K562 (cell line): Measurements from ENCODE around the gene UVRAG. TPM values are rescaled to one million over a fixed set of nuclear protein-coding genes. Genes with fewer than 3 reads are reported as not detected.
"Not testable (repeated sequence)": the region's sequence is repeated elsewhere in the genome, so short reads cannot be mapped to it uniquely, and the experiment has no call there.

Source experiments
- ATAC-seq: fragments of 200-7000 bp; cut with Tn5 transposase; 3 replicates; pipeline ENCODE4 v1.9.1; 2020; ENCODE audit warnings: moderate library complexity
- BruUV-seq: library from RNA; stranded (reverse); fragments of 400-500 nt; replicated peaks from 2 replicates; lab custom pipeline; 2021; lab: Mats Ljungman, UMichigan
- CTCF ChIA-PET: fragments of 300-600 bp; formaldehyde crosslinking; extraction: SDS; loops from one replicate; lab custom pipeline; 2021; ENCODE audit warnings: low intra/inter-chr PET ratio; lab: Yijun Ruan, JAX
- POLR2A ChIA-PET: fragments of 300-600, 350-650 bp; sonication (Branson Sonifier 250); formaldehyde crosslinking; extraction: SDS; loops from one replicate; lab custom pipeline; 2021; ENCODE audit warnings: antibody characterized with exemption, inconsistent platforms; lab: Yijun Ruan, JAX
- DNase-seq, 4 experiments: peaks; one replicate each; pipeline versions ENCODE4 v3.0.0 to v3.0.0-alpha.2; 2011 to 2018; ENCODE audit warnings: low spot score in 3 of 4, mixed read lengths in 3 of 4; ENCODE audit errors: extremely low read depth in 1 of 4
- FAIRE-seq: peaks from 2 replicates; lab custom pipeline; 2011; peaks lifted over from hg19 to GRCh38; lab: Jason Lieb, UNC
- H2AFZ ChIP-seq: 2 replicates; pipeline ENCODE4 v1.6.0; 2011; ENCODE audit warnings: low read depth, low read length, control low read depth, inconsistent platforms
- H3K27ac ChIP-seq: fragments of 200-600 bp; 3 replicates; pipeline ENCODE4 v1.8.0; 2011; ENCODE audit warnings: low read depth, mild to moderate bottlenecking, control low read depth, inconsistent platforms, low read length, moderate library complexity, mixed read lengths; ENCODE audit errors: extremely low read depth
- H3K27me3 ChIP-seq, 2 experiments: fragments of 300-600 bp in 1 of 2; 2 replicates in 1 of 2; 3 replicates in 1 of 2; pipeline versions ENCODE4 v1.6.0 to v1.8.0; 2011; ENCODE audit warnings: inconsistent platforms in 2 of 2, low read length in 2 of 2, mild to moderate bottlenecking in 1 of 2, mixed read lengths in 1 of 2, moderate library complexity in 1 of 2; ENCODE audit not compliant: control insufficient read depth in 2 of 2, insufficient read depth in 2 of 2
- H3K36me3 ChIP-seq: fragments of 300-600 bp; 3 replicates; pipeline ENCODE4 v1.8.0; 2011; ENCODE audit warnings: mild to moderate bottlenecking, low read length, inconsistent platforms; ENCODE audit not compliant: control insufficient read depth, insufficient read depth
- H3K4me1 ChIP-seq, 2 experiments: fragments of 200-600 bp in 1 of 2; replicated peaks in 1 of 2; 2 replicates in 1 of 2; 3 replicates in 1 of 2; pipeline versions ENCODE4 v1.5.1 to v1.8.0; 2011; ENCODE audit warnings: inconsistent platforms in 2 of 2, low read length in 2 of 2, mild to moderate bottlenecking in 1 of 2, mixed read lengths in 1 of 2, moderate library complexity in 1 of 2; ENCODE audit not compliant: control insufficient read depth in 2 of 2, insufficient read depth in 2 of 2
- H3K4me2 ChIP-seq: 2 replicates; pipeline ENCODE4 v1.6.1; 2011; ENCODE audit warnings: low read length, control low read depth, inconsistent platforms, mixed read lengths; ENCODE audit not compliant: insufficient read depth
- H3K4me3 ChIP-seq: fragments of 200-600 bp; sonication (generic), shearing (Covaris generic); 2 replicates; pipeline ENCODE4 v1.5.1; 2016; ENCODE audit warnings: control low read depth, inconsistent platforms
- H3K79me2 ChIP-seq: fragments of 200-600 bp; 3 replicates; pipeline ENCODE4 v1.8.0; 2011; ENCODE audit warnings: low read length, inconsistent platforms; ENCODE audit not compliant: control insufficient read depth, insufficient read depth
- H3K9ac ChIP-seq, 2 experiments: 2 replicates each; pipeline versions ENCODE4 v1.6.0 to v1.6.1; 2011; ENCODE audit warnings: low read depth in 2 of 2, low read length in 2 of 2, control low read depth in 1 of 2, inconsistent platforms in 1 of 2, mild to moderate bottlenecking in 1 of 2, mixed read lengths in 1 of 2; ENCODE audit not compliant: insufficient read depth in 1 of 2
- H3K9me1 ChIP-seq: one replicate; pipeline ENCODE4 v1.6.0; 2011; ENCODE audit warnings: inconsistent platforms, mild to moderate bottlenecking, low read length, moderate library complexity; ENCODE audit not compliant: control insufficient read depth, insufficient read depth
- H3K9me3 ChIP-seq: replicated peaks from 2 replicates; pipeline ENCODE4 v1.5.1; 2011; ENCODE audit warnings: low read depth, low read length, inconsistent platforms; ENCODE audit not compliant: control insufficient read depth, insufficient read depth
- H4K20me1 ChIP-seq: replicated peaks from 2 replicates; pipeline ENCODE4 v1.6.1; 2011; ENCODE audit warnings: low read length, inconsistent platforms, mixed read lengths; ENCODE audit not compliant: control insufficient read depth, insufficient read depth
- ZBTB33 ChIP-seq: sonication (generic); formaldehyde crosslinking; IDR thresholded peaks from 2 replicates; pipeline ENCODE4 v1.8.1; 2023; ENCODE audit warnings: mild to moderate bottlenecking, missing genetic modification reagents
- WGBS: fragments of 100-300 bp; shearing (Covaris generic); methylation state at CpG from one replicate; pipeline ENCODE4 v1.1.6; 2016; ENCODE audit warnings: low coverage, mixed read lengths; ENCODE audit not compliant: insufficient coverage; ENCODE audit errors: missing lambda C conversion rate; 5-methylcytosine and 5-hydroxymethylcytosine counted together
- in situ Hi-C: fragments of 300-500 bp; cut with MboI; formaldehyde crosslinking; loops from 4 replicates; pipeline ENCODE4 v1.15.0; 2018; ENCODE audit warnings: inconsistent platforms, mixed read lengths
- intact Hi-C: fragments of 100-400 bp; cut with micrococcal nuclease; formaldehyde crosslinking; loops from 2 replicates; pipeline ENCODE4 v1.14.2; 2022
- polyA plus RNA-seq, 8 experiments: library from polyadenylated mRNA; depleted of rRNA in 4 of 8; stranded (reverse) in 5 of 8; unstranded in 3 of 8; fragments of >200 nt; fragmentation: Nextera tagmentation in 2 of 8; fragmentation: Illumina TruSeq in 1 of 8; extraction: Ambion mirVana in 2 of 8; extraction: Trizol in 1 of 8; gene quantifications; 2 replicates each; pipeline versions ENCODE4 v1.2.1 to v1.2.3, GENCODE V29; 2011 to 2014; ENCODE audit warnings: inconsistent platforms in 1 of 8, missing spikeins in 1 of 8
- total RNA-seq, 7 experiments: library from RNA; depleted of rRNA in 6 of 7; stranded (reverse); fragments of >200 nt in 6 of 7; fragmentation: Illumina TruSeq in 2 of 7; extraction: Trizol in 2 of 7; gene quantifications; 2 replicates each; pipeline versions ENCODE4 v1.2.1 to v1.2.3, GENCODE V29; 2011 to 2021; ENCODE audit warnings: low replicate concordance in 1 of 7
- TF ChIP-seq, protein P1 (sequence below): sonication (generic); formaldehyde crosslinking; IDR thresholded peaks from 2 replicates; pipeline ENCODE4 v1.8.1; 2023; ENCODE audit warnings: missing genetic modification reagents, mild to moderate bottlenecking, borderline replicate concordance

UVRAG gene
- total and polyA plus RNA-seq, 9 of the 15 experiments (the other 6 are each of a cell fraction or from before 2014, with no cell fraction given) = 3.1 to 17.8 (median 12.4) TPM

GRCh38 chr11:76056876-76057275, 241.9 kb downstream of the UVRAG start (continued):
- TF ChIP-seq, protein P1, sequence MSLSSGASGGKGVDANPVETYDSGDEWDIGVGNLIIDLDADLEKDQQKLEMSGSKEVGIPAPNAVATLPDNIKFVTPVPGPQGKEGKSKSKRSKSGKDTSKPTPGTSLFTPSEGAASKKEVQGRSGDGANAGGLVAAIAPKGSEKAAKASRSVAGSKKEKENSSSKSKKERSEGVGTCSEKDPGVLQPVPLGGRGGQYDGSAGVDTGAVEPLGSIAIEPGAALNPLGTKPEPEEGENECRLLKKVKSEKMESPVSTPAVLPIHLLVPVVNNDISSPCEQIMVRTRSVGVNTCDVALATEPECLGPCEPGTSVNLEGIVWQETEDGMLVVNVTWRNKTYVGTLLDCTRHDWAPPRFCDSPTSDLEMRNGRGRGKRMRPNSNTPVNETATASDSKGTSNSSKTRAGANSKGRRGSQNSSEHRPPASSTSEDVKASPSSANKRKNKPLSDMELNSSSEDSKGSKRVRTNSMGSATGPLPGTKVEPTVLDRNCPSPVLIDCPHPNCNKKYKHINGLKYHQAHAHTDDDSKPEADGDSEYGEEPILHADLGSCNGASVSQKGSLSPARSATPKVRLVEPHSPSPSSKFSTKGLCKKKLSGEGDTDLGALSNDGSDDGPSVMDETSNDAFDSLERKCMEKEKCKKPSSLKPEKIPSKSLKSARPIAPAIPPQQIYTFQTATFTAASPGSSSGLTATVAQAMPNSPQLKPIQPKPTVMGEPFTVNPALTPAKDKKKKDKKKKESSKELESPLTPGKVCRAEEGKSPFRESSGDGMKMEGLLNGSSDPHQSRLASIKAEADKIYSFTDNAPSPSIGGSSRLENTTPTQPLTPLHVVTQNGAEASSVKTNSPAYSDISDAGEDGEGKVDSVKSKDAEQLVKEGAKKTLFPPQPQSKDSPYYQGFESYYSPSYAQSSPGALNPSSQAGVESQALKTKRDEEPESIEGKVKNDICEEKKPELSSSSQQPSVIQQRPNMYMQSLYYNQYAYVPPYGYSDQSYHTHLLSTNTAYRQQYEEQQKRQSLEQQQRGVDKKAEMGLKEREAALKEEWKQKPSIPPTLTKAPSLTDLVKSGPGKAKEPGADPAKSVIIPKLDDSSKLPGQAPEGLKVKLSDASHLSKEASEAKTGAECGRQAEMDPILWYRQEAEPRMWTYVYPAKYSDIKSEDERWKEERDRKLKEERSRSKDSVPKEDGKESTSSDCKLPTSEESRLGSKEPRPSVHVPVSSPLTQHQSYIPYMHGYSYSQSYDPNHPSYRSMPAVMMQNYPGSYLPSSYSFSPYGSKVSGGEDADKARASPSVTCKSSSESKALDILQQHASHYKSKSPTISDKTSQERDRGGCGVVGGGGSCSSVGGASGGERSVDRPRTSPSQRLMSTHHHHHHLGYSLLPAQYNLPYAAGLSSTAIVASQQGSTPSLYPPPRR (CRISPR knock-in tag) = no peak
- TF ChIP-seq, all 486 proteins: peak for 0

DNA sequence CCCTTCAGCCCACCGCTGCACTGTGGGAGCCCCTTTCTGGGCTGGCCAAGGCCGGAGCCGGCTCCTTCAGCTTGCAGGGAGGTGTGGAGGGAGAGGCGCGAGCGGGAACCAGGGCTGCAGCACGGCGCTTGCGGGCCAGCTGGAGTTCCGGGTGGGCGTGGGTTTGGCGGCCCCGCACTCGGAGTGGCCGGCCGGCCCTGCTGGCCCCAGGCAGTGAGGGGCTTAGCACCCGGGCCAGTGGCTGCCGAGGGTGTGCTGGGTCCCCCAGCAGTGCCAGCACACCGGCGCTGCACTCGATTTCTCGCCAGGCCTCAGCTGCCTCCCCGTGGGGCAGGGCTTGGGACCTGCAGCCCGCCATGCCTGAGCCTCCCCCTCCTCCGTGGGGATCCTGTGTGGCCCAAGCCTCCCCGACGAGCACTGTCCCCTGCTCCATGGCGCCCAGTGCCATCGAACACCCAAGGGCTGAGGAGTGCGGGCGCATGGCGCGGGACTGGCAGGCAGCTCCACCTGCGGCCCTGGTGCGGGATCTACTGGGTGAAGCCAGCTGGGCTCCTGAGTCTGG, 245.5 kb downstream of the UVRAG start:
- H3K9me1 ChIP-seq, H3K4me1 ChIP-seq, H3K27ac ChIP-seq, DNase-seq, H3K79me2 ChIP-seq, POLR2A ChIA-PET, H3K36me3 ChIP-seq, H3K9me3 ChIP-seq, H3K27me3 ChIP-seq, CTCF ChIA-PET, H3K4me3 ChIP-seq, BruUV-seq, H2AFZ ChIP-seq, H3K9ac ChIP-seq, H4K20me1 ChIP-seq, ATAC-seq, FAIRE-seq, intact Hi-C loops, in situ Hi-C loops, H3K4me2 ChIP-seq: not testable (repeated sequence)
- 98% methylated on average over 26 of the region's 35 CpGs for WGBS
- TF ChIP-seq ZBTB33 (CRISPR knock-in tag) = 0 out of 2 replicates have a peak, but pooled peaks have one; percentile 21
